D341Med (cell line): ENCODE measurements around the gene CDCA4.

ENCODE experiments used
- DNase-seq: peaks from one replicate; pipeline ENCODE4 v3.0.0; 2012; ENCODE audit warnings: low spot score

CDCA4 gene

DNA sequence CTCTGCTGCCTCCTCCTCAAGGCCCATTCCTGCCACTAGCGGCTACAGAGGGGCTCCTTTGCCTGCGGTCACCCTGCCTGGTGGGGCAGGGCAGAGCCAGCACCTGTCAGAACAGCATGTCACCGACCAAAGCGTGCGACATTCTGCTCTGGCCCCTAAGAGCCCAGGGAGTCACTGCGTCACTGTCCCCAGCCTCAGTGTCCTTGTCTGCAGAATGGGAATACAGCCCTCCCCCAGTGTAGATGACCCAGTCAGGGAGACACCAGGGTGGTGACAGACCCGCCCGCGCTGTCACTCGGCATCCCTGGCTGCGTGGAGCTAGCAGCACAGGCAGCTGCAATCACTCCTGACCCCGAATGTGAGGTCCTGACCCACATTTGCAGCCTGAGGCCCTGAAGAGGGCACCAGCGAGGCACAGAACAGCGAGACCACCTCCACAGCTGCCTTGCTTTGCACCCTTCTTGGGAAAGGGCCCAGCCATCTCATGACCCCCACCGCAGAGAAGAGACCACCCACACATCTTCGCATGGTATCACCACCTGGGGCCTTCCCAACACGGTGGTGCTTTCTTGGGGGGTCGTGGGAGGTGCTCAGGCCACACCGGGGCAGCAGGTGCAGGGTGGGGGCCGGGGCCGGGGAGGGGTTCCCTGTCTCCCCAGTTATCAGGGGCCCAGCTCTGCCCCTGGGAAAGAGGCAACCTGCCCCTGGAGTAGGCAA lies 45.2 kb downstream of the CDCA4 start:
- no peak for DNase-seq

DNA sequence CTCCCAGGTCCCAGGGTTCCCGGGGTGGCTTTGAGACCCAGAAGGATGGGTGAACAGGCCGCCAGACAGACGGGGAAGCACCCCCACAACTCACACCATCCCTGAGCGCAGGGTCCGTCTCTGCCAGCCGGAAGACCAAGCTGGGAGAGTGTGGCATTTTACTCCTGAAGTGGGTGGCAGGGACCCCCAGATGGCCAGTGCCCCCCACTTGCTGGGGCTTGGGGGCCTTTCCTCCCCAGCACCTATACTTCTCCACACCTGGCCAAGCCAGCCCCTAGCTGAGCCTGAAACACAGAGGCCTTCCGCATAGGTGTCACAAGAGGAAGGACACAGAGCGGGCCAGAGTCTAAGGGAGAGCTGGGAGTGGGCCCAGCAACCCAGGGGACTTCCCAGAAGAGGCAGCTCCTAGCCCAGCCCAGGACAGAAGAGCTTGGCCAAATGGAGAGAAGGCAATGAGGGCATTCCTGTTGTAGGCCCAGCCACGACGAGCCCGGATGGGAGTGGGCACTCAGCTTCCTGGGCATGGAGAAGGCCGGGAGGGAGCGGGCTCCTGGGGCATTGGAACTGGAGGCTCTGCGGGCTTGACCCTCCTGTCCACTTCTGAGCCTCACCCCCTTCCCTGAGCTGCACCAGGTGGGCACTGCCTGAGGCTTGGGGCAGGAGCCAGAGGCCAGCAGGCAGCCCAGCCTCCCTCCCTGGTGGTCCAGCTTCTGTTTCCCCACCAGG lies 46.1 kb downstream of the CDCA4 start:
- no peak for DNase-seq

DNA sequence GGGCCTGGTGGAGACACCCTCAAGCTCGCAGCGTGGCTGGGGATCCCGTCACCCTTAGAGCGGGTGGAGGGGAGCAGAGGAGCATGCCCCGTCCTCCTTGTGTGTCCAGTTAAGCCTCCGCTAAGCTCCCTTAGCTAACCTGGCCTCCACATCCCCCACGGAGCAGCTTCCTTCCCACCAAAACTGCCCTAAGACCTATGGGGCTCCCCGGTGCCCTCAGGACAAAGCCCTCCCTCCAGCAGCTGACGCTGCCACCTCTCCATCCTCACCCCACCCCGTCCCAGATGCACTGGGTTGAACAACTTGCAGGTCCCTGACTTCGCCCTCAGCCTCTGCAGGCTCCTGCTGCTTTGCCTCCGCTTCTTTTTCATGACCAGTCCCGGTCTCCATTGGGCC lies 46.7 kb downstream of the CDCA4 start:
- DNase-seq: no peak

DNA sequence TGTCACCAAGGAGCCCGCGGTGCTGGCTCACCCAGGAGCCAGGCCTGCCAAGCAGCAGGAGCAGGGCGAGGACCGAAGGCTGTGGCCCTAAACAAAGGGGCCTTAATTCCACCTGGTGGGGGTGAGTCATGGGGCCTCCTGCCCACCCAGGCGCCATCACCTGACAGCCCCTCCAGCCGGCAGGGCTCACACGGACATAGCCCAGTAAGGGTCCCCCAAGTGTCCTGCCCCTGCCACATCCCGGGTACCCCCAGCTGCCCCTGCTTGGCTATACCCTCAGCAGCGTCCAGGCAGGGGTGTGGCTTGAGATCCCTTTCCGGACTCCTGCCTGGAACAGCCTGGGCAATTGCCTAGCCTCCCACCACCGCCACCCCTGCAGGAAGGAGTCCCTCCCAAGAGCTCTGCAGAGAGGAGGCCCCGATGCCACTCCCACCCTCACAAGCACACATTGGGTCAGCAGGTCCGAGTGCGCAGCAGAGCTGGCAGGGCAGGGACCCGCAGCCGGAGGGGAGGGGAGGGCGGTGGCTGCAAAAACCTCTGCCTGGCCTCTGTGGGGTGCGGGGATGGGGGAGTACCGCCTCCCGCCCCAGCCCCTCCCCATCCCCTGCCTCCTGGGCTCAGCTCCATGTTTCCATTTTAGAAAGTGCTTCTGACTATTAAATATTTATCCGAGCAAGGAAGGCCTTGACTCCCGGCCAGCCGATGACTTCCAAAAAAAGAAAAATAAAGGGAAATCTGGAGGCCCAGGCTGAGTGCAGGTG lies 47.3 kb downstream of the CDCA4 start:
- no peak for DNase-seq

DNA sequence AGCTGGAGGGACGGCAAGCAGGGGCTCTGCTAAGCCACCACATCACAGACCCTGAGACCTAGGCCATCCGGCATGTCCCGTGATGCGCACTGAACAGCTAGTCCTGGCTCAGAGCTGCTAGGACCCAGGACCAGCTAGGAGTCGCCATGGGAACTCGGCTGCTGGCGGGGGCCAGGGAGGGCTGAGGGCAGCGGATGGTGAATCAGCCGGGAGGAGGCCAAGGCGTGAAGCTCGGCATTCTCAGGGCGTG lies 47.8 kb downstream of the CDCA4 start:
- DNase-seq: no peak

DNA sequence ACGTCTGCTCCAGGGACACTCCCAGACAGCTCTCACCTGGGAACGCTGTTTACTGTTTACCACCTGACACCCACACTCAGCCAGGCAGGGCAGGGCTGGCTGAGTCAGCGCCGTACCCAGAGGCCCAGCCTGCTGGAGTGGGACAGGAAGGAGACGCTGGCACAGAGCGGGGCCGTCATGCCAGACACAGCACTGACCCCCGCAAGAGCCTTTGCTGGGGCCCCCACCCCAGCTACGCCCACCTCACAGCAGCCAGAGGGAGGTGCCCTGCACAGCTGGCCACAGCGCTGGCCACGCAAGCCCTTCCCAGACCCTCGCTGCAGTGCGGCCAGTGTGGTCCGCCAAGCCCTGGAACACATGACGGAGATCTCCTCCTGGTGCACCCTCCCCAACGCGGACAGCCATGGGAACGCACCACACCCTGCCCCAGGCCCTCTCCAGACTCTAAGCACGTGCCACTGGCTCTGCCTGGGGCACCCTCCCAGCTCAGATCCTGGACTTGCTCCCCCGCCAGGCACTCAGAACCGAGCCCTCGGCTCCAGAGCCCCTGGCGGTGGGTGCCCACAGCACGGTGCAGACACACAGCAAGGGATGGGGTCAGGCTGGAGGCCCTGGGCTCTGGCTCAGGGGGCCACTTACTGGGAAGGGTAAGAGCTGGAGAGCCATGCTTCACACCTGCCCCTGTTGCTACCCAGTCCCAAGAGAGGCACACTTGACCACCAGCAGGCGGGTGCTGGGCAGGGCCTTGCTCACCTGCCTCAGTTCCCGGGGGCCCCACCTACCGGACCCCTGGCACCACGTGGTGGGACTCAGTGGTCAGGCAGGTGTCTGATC lies 48.4 kb downstream of the CDCA4 start:
- DNase-seq: no peak

DNA sequence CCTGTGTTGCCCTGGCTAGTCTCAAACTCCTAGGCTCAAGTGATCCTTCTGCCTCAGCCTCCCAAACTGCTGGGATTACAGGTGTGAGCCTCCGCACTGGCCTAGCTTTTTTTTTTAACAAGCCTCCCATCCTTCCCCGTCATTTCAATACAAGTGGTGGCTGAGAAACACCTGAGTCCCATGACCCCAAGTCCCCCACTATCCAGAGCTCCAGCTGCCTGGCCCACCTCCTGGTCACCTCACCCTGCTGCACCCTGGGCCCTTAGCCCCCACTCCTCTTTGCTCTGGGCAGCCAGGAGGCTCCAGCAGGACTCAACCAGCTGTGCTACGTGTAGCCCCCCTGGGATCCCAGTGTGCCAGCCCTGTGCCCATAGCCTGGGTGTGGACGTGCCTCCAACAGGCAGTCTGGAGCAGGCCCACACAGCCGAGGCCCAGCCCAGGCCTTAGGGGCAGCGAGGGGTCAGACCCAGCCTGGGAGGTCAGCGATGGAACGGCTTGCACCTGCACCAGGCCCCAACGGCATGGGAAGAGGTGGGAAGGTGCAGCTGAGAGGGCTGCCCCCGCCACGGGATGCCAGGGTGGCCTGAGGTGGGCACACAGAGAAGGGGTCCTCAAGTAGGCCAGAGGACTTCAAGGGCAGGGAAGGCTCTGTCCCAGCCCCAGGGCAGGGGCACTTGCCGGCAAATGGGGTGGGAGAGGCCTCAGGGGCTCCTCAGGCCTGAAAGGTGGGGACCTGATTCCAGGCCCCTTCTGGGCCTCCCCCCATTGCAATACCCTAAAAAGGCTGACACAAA lies 49.2 kb downstream of the CDCA4 start:
- DNase-seq: no peak

DNA sequence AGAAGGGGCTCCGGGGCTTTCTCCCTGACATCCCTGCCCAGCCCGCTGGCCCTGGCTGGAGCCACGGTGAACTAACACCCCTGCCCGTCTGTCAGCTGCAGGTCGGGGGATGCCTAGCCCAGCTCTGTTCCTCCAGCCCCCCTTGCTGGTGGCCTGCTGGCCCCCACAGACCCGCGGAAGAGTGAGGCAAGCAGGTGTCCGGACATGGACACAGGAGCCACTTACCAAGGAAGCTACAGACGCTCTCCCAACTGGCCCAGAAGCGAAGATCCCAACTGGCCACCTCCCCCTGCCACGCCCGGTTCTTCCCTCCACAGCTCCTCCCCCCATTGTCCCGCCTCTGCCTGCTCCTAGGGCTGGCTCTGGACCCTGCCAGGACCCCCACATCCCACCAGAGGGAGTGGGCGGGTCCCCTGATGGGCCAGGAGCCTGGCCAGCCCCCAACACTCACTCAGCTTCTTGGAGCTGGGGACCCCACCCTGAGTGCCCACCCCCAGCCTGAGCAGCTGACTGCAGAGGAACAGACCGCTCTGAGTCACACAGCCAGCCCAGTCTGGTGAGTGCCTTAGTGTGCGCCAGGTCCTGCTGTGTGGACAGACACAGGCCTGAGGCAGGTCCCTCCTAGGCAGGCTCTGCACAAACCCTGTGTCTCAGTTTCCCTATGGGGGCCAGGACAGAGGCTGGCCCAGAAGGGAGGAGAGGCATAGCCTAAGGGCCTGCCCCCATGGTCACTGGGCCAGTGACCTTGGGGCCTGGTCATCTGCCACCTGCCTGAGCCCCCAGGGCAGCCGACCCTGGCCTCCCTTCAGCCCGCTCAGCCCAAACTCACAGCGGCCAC lies 50.4 kb downstream of the CDCA4 start:
- no peak for DNase-seq

DNA sequence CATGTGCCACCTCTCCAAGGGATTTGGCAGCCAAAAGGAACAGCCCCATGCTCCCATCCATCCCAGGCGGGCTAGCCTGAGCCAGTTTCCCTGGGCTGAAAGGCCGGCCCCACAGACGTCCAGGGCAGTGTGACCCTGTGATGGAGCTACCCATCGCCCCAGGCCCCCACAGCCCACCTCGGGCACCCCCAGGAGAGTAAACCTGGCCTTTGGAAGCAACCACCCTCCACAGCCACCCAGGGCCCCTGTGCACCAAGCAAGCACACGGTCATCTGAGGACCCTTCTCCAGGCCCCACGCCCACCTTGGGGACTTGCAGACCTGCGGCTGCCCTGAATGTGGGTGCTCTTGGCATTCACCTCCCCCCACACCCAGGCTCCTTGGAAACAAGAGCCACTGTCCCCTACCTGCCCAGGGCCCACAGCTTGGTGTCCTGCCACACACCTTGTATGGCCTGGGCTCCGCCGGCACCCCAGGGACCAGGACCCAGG lies 51.1 kb downstream of the CDCA4 start:
- DNase-seq: no peak

DNA sequence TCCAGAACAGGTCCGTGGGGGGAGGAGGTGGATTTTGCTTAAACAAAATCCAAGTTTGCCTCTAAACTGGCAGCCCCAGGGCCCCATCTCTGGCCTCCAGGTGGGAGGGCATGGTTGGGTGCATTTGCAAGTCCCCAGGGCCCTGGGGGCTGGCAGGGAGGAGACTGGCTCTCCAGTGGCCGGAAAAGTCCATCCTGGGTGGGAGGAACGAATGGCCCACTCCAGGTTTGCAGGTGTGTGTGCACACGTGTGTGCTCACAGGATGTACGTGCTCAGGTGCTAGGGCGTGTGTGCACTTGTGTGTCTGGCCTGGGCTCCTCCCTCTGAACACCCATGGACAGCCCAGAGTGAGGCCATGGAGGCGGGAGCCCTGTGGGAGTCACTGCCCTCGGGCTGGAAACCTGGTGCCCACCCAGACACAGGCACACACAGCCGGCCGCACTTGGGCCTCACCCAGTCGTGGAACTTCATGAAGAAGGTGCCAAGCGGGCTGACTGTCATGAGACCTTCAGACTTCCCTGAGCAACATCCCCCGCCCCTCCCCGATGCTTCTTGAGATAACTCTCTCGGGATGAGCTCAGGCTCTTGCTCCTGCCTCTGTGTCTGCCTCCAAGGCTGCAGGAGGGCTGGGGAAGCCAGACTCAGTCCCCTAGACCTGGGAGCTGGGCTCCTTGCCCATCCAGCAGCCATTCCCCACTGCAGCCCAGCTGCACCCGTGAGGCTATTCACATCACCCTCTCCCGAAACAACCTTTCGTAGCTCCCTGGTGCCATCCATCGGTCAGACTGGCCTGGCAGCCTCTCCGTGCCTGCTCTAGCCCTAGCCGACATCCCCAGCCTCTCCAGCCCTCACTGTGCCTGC lies 52.1 kb downstream of the CDCA4 start:
- DNase-seq: no peak

DNA sequence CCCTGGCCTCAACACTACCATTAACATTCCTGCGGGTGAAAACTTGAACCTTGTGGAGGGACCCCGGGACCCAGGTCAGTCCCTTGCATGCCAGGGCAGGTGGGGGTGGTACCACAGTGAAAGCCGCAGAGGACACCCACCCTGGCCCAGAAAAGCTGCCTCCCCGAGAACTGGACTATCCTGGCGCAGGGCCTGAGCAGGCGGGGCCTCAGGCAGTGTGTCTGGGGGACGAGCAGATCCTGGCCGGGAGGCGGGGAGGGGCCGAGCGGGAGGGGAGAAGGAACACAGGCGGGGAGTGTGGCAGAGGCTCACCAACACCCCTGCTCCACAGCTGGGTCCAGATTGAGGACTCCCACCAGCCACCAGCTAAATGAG lies 52.7 kb downstream of the CDCA4 start:
- no peak for DNase-seq

DNA sequence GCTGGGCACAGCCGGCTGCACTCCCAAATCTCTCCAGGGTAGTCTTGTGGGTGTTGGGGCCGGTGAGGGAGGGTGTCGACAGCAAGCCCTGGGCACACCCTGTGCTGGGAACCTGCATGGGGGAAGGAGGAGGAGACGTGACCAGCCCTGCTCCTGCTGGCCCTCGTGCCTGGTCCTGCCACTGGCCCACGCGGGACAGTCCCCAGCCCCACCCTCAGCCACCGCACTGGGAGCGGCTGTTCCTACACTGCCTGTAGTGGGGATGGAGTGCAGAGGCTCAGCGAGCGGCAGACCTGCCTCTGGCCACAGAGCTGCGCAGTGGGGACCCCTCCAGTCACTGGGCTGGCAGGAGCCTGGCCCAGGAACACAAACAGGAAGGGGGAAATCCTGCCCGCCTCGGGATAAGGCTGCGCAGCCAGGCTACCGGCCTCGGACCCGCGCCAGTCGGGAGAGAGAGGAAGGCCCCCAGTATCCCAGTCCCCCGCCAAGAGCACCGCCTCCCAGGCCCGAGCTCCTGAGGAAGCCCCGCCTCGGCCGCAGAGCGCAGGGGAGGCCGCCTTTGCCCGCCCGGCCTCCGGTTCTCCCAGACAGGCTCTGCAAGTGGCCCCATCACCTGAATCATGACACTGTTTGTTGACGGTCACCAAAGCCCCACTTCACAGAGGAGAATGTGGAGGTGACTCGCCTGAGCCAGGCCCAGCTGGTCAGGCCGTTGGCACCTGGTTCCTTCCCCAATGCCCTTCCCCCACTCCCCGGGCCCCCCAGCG lies 53.3 kb downstream of the CDCA4 start:
- no peak for DNase-seq

DNA sequence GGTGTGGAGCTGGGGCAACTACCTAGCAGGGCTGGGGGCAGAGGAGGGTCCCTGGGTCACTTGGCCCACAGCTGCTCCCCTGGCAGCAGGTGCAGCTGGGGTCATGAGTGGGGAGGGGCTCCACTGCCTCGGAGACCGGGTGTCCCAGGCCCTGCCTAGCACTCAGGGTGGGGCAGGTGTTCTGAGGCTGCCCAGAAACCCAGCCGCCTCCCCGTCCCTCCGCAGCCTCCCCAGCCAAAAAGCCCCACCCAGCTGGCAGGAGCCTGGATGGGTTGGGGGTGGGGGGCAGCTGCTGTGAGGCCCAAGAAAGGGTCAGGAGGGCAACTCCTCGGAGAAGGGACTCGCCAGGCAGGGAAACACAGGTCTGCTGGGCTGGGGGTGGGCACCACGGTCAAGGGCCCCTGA lies 53.9 kb downstream of the CDCA4 start:
- DNase-seq: no peak

DNA sequence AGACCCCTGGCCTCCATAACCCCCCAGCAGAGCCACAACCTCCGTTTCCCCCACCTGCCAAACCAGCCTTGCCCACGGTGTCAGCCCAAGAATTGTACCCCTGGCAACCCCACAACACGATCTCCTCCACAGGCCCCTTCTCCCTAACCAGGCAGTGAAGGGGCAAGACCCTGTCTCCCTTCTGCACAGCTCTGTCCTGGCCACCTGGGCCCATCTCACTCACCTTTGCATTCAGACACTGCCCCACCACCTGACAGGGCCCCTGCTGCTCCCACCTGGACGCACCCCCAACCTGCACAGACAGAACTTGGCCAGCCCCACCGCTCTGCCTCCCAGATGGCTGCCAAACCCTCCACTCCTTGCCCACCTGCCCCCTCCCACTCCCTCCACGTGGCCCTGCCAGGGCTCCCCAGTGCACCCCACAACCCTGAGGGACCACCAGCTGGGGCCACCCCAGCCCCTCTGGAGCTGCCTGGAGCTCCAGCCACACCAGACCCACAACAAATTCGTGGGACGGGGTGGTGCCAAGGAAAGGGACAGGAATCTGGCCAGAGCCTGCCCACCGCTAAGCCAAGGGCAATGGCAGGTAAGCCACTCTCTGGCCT lies 54.5 kb downstream of the CDCA4 start:
- DNase-seq: no peak

DNA sequence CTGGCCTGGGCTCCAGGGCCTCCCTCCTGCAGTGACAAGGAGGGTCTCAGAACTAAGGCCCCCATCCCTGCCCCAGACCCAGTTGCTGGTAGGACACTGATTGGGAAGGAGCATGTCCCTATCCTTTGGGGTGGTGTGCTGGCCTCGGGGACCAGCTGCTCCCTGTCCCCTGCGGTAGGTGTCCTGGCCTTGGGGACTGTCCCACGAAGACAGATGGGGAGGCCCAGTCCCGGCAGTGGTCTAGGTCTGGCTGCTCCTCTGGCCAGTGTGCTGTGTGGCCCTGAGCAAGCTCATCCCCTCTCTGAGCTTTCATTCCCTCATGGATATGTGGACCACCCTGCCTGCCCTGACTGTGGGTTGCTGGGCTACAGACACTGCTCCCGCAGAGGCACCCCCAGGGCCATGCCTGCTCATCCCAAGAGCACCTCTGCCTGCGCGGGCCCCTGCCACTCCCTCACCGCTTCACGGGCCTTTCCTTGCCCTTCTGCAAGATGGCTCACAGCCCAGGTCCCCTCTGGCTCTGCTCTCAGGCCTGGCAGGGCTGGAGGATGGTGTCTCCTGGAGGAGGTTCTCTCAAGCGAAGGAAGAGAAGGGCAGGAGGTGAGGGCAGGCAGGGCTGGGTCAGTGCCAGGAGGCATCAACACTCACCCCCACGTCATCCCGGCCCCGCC lies 55.2 kb downstream of the CDCA4 start:
- DNase-seq: no peak

DNA sequence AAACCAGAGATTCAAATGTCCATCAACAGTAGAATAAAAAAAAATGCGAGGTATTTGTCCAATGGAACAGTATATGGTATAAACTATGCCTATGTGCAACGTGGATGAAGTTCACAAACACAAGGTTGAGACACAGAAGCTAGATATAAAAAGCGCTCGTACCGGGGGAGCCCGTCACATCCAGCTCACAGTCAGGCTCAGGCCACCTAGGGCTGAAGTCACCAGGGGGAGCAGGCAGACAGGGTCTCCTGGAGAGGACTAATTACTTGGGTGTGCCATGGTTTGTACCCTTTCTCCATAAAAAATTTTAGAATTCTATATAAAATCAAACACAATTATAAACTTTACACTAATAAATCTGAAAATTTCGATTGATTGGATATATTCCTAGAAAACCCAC lies 56.3 kb downstream of the CDCA4 start:
- no peak for DNase-seq
